Activated CD4-positive, alpha-beta T cell treated with anti-CD3 and anti-CD28 coated beads, Interleukin-2, amount 10 ng/mL, durations not matched to agents 24 days and 14 days (primary cell): Measurements from ENCODE around the gene NECAB3. TPM values are rescaled to one million over a fixed set of nuclear protein-coding genes. Genes with fewer than 3 reads are reported as not detected.
A peak's percentile ranks its signal among the peaks of the same experiment; 100 is the strongest.

Experiments used
- DNase-seq: peaks from one replicate; pipeline ENCODE4 v3.0.0; 2022
- H3K27ac Mint-ChIP-seq: one replicate; pipeline ENCODE4 v1.8.0; 2022; ENCODE audit warnings: mild to moderate bottlenecking, mixed read lengths
- H3K27me3 Mint-ChIP-seq: one replicate; pipeline ENCODE4 v1.8.0; 2022; ENCODE audit warnings: mixed read lengths
- H3K36me3 Mint-ChIP-seq: one replicate; pipeline ENCODE4 v1.8.0; 2022; ENCODE audit warnings: low read depth, mild to moderate bottlenecking, mixed read lengths
- H3K4me1 Mint-ChIP-seq: one replicate; pipeline ENCODE4 v1.8.0; 2021; ENCODE audit warnings: mixed read lengths
- H3K4me3 Mint-ChIP-seq: one replicate; pipeline ENCODE4 v1.8.0; 2022; ENCODE audit warnings: mild to moderate bottlenecking, moderate library complexity, mixed read lengths
- H3K9me3 Mint-ChIP-seq: one replicate; pipeline ENCODE4 v1.8.0; 2021; ENCODE audit warnings: mixed read lengths
- intact Hi-C: fragments of 100-400 bp; cut with micrococcal nuclease; formaldehyde crosslinking; loops from one replicate; pipeline ENCODE4 v1.15.1; 2023
- total RNA-seq: library from RNA; stranded (reverse); gene quantifications from 2 replicates; pipeline ENCODE4 v1.2.3, GENCODE V29; 2022

Gene NECAB3
- total RNA-seq, 1 donor from 2014 or later: 29.0 TPM

DNA sequence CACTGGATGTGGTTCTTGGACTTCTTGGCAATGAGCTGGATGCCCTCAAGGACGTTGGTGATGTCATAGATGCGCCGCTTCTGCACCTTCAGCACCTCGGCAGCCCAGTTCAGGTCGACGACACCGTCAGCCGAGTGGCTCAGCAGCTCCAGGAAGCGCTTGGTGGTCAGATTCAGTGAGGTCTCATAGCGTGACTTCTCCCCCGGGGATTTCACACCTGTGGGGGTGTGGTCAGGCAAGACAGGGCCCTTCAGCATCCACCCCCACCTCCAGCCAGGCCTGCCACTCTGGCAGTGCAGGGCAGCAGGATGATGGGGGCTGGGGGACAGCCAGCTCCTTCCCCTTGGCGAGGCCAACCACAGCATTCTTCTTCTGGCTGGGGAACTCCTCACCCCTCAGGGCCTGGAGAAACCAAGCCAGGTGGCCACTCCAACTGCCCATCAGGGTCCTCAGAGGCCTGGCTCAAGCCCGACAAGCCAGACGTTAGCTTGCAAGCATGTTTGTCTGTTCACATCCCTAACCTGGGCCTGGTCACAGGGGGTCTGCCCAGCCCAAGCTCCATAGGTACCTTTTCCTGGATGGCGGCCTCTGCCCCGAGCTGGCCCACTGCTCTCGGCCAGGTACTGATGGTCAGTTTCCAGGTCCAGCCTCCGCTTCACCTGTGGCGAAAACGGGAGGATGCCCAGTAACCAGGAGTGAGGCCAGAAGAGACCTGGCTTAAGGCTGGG, 5.7 kb upstream of the NECAB3 start:
- H3K4me3 Mint-ChIP-seq: peak overlapping the region; percentile 46
- intact Hi-C loops: loop anchor here (10.0 kb wide), 1 partner anchor 315 kb away; the partner anchor contains the start of gene RALY
- peak overlapping the region; percentile 89 for H3K27ac Mint-ChIP-seq
- peaks cover 63% of the 10 kb centered on the region for H3K4me1 Mint-ChIP-seq
- no peaks in the 10 kb centered on the region for H3K9me3 Mint-ChIP-seq
- DNase-seq: peak; percentile 86
- H3K27me3 Mint-ChIP-seq: no peaks in the 10 kb centered on the region
- H3K36me3 Mint-ChIP-seq: peaks cover 35% of the 10 kb centered on the region

GRCh38 chr20:33677991-33678702, 3.9 kb upstream of the NECAB3 start:
- Mint-ChIP-seq H3K9me3 (no peaks in the 10 kb centered on the region), H3K27me3 (no peaks in the 10 kb centered on the region), H3K4me1 (peaks cover 60% of the 10 kb centered on the region), H3K4me3 (no peak overlapping the region), H3K27ac (peak overlapping the region; percentile 89), H3K36me3 (peaks cover 32% of the 10 kb centered on the region)
- no peak for DNase-seq
- intact Hi-C loops: no loop called here

DNA sequence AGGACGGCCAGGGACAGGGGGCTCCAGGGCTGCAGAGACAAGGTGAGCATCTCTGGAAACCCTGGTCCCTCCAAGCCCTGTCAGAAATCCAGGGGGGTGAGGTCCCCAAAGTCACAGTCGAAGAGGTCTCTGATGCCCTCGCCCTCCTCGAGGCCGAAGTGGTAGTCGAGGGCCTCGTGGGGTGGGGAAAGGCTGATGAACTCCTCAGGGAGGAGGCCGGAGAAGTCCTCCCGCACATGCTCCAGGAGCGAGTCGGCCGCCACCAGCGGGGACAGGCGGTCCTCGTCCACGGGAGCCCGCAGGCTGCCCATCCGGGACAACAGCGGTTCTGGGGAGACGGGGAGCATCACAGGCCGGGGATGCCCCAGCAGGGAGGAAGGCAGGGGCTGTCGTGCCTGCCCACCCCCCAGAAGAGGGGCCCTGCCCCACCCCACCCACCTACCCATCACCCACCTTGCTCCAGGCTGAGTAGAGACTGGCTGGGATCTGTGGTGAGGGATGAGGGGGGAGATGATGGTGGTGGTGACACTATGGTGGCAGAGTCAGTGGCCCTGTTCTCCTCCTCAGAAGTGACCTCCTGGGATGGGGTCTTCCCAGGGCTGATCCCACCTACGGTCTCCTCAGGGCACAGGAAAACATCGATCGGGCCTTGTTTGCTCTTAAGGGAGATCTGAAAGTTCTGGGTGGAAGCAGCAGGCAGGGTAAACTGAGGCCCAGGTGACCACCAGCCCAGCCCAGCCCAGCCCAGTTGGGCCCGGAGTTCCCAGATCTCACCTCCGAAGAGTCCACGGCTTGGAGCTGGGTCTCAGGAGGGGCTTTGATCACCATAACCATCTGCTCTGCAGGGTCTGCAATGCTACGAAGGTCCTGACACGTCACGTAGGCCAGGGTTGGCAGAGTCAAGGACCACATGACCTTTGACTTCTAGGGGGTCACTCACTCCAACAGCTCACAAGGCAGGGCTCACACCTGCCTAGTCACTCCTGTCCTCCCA, 2.7 kb upstream of the NECAB3 start:
- intact Hi-C loops: no loop called here
- Mint-ChIP-seq H3K36me3 (peaks cover 32% of the 10 kb centered on the region), H3K4me1 (peaks cover 60% of the 10 kb centered on the region), H3K27ac (no peak overlapping the region), H3K27me3 (no peaks in the 10 kb centered on the region), H3K9me3 (no peaks in the 10 kb centered on the region), H3K4me3 (no peak overlapping the region)
- no peak for DNase-seq

DNA sequence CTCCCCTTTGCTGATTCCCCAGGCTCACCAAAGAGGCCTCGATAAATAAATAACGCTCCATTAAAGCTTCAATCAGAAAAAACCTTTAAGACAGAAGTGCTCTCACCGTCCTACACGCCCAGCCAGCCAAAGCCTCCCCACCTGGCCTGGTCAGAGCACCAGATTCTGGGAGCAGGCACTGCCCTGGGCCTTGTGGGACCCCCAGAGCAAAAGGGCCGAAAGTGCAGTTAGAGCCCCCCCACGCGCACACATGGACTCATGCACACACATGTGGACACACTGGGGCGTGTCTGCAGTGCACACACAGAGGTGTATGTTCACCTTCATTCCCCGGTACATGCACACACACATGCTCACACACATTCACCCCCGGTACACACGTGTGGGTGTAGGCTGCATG, 1.9 kb upstream of the NECAB3 start:
- Mint-ChIP-seq H3K27ac (no peak overlapping the region), H3K27me3 (no peaks in the 10 kb centered on the region), H3K4me1 (peaks cover 53% of the 10 kb centered on the region), H3K4me3 (peak overlapping the region; percentile 20), H3K36me3 (peaks cover 32% of the 10 kb centered on the region), H3K9me3 (no peaks in the 10 kb centered on the region)
- intact Hi-C loops: no loop called here
- no peak for DNase-seq

DNA sequence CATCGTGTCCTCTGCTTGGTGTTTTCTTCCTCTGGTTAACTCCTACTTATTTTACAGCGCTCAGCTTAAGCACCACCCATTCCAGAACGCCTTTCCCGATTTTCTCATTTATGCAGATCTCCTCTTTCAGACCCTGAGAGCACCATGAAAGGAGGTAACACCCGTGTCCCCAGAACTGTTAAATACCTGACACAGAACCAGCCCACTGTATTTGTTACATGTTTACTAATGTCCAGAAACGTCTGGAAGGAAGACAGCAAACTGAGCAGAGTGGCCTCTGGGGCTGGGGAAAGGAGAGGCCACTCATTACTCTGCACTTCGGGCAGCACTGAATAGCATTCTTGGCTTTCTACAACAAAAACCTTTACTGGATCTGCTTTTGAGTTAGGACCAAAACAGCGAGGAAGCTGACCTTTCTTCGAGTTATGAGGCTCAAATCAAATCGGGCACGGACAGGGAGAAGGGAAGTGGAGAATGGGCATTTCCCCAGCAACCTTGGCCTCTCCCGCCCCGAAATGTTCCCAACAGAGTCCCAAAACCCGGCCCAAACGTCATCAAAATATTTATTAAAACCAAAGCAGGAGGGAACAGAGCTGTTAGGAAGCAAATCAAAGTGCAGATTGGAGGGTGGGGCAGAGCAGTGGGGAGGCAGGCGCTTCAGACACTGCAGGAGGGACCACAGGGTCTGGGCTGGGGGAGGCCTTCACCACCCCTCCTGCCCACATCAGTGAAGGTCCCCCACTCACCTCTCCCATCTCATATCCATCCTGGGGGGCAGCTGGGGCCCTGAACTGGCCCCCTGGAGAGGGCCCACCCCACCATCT, 1.1 kb upstream of the NECAB3 start:
- H3K36me3 Mint-ChIP-seq: peaks cover 30% of the 10 kb centered on the region
- H3K4me3 Mint-ChIP-seq: peak overlapping the region; percentile 68
- peak overlapping the region; percentile 71 for H3K27ac Mint-ChIP-seq
- no peaks in the 10 kb centered on the region for H3K27me3 Mint-ChIP-seq
- intact Hi-C loops: no loop called here
- H3K4me1 Mint-ChIP-seq: peaks cover 45% of the 10 kb centered on the region
- DNase-seq: no peak
- no peaks in the 10 kb centered on the region for H3K9me3 Mint-ChIP-seq

DNA sequence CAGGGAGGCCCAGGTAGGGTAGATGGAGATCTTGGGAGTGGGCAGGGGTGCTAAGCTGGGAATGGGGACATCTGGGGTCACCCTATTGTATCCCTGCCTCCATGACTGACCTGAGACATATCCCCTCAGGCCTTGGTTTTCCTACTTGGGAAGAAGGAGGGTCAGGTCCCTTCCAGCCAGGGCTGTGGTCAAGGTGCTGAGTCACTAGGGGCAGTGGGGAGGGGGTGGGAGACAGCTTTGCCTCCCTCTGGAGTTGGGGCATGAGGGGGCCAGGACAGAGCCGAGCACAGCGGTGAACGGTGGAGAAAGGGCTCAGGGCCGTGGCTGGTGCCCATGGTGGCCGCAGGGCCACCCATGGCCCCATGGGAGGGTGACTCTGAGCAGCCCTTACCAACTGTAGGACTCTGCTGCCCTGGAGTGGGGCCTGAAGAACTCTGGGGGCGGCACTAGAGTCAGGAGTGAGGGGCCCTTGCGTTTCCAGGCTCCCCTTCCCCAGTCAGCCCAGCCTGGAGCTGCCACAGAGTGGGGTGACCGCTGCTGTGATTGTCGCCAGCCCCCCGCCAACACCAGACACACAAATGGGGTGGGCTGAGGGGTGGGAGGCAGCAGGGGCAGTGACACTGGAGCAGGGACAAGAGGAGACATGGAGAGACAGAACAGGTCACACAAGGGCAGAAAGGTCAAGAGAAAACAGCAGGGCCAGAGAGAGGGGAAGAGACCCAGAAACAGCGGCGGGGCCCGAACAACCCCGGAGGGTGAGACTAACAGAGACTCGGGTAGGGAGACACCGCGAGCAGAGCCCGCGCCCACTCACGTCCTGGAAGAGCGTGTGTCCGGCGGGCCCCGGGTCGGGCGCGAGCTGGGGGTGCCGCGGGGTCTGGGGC, 576 bp downstream of the NECAB3 start:
- intact Hi-C loops: loop anchor here (1.0 kb wide), 1 partner anchor 13 kb away; the partner anchor contains the start of gene E2F1
- H3K4me3 Mint-ChIP-seq: peak overlapping the region; percentile 92
- no peaks in the 10 kb centered on the region for H3K27me3 Mint-ChIP-seq
- peaks cover 35% of the 10 kb centered on the region for H3K4me1 Mint-ChIP-seq
- peak overlapping the region; percentile 89 for H3K27ac Mint-ChIP-seq
- H3K36me3 Mint-ChIP-seq: peaks cover 28% of the 10 kb centered on the region
- no peak for DNase-seq
- H3K9me3 Mint-ChIP-seq: no peaks in the 10 kb centered on the region

DNA sequence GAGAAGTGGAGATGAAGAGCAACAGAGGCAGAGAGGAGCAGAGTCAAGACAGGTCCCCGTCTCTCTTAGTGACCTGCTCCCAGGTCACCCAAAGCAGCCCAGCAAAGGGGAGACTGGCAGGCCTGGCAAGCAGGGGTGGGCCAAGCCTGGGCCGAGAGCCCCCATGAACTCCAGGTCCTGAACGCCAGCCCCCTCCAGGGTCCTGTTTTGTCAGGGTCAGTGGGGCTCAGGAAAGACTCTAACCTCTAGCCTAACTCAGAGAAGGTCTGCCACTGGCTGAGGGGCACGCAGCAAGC, 1.2 kb downstream of the NECAB3 start:
- H3K27me3 Mint-ChIP-seq: no peaks in the 10 kb centered on the region
- peak overlapping the region; percentile 92 for H3K4me3 Mint-ChIP-seq
- peaks cover 29% of the 10 kb centered on the region for H3K36me3 Mint-ChIP-seq
- no peak for DNase-seq
- H3K4me1 Mint-ChIP-seq: peaks cover 36% of the 10 kb centered on the region
- H3K9me3 Mint-ChIP-seq: no peaks in the 10 kb centered on the region
- peak overlapping the region; percentile 86 for H3K27ac Mint-ChIP-seq
- intact Hi-C loops: no loop called here

- Mint-ChIP-seq H3K27me3 (no peaks in the 10 kb centered on the region), H3K4me3 (peak overlapping the region; percentile 92), H3K36me3 (peaks cover 24% of the 10 kb centered on the region), H3K9me3 (no peaks in the 10 kb centered on the region), H3K27ac (peak overlapping the region; percentile 86), H3K4me1 (peaks cover 33% of the 10 kb centered on the region)
- no peak for DNase-seq
- intact Hi-C loops: no loop called here
Measured at GRCh38 chr20:33672426-33673113, 1.7 kb downstream of the NECAB3 start.

GRCh38 chr20:33671573-33672288, 2.5 kb downstream of the NECAB3 start:
- DNase-seq: no peak
- peaks cover 21% of the 10 kb centered on the region for H3K36me3 Mint-ChIP-seq
- H3K27ac Mint-ChIP-seq: peak overlapping the region; percentile 34
- peaks cover 34% of the 10 kb centered on the region for H3K4me1 Mint-ChIP-seq
- peak overlapping the region; percentile 92 for H3K4me3 Mint-ChIP-seq
- H3K9me3 Mint-ChIP-seq: no peaks in the 10 kb centered on the region
- H3K27me3 Mint-ChIP-seq: no peaks in the 10 kb centered on the region
- intact Hi-C loops: no loop called here

DNA sequence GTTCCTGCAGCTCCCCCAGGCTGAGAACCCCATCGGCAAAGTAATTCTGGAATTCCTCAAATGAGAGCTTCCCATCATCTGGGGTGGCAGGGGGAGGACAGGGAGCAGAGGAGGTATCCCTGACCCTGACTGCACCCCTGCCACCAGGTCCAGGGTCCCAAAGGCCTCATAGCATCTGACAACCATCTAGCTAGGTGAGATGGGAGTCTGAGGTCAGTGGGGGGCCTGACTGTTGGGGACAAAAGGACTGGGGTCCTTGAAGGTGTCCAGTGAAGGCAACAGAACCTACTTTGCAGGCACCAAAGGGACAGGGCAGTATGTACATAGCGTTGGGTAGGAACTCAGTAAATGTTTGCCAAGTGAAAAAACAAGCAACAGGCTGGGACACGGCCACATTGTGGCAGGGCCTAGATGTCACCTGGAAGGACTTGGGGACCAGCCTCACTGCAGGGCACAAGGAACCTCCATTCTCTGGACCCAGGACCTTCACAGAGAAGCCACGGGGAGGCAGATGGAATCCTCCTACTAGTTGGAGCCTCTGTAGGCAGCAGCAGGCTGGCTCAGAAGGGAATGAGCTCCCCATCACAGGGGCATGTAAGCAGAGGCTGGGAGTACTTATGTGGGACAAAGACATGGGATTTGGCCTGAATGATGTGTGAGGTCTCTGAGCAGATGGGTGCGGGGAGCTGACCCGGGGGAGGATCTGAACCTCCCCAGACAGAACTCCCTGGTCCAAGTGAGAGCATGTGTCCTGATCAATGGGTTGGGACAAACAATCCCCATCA, 3.3 kb downstream of the NECAB3 start:
- Mint-ChIP-seq H3K4me1 (peaks cover 38% of the 10 kb centered on the region), H3K36me3 (peaks cover 18% of the 10 kb centered on the region), H3K27ac (no peak overlapping the region), H3K4me3 (no peak overlapping the region), H3K9me3 (no peaks in the 10 kb centered on the region), H3K27me3 (no peaks in the 10 kb centered on the region)
- intact Hi-C loops: no loop called here
- DNase-seq: no peak
